ENCODE results near the gene ASCC3.

The ASCC3 gene

DNA sequence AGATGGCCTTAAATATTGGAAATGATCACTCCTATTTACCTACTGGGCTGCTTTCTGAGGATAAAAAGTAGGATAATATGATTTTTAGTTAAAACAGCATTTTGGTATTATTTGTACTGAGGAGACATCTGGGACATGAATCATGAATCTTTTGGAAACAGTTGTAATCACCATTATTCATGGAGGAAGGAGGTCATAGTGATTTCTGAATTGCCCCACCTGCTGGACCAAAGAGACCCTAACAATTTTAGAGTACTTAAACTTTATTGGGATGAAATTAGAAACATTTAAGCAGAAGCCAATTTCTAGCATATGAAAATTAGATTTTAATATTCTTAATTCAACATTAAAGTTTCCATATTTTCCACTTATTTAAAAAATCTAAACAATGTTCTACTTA lies 308.0 kb downstream of the ASCC3 start:
- no peak for DNase-seq

DNA sequence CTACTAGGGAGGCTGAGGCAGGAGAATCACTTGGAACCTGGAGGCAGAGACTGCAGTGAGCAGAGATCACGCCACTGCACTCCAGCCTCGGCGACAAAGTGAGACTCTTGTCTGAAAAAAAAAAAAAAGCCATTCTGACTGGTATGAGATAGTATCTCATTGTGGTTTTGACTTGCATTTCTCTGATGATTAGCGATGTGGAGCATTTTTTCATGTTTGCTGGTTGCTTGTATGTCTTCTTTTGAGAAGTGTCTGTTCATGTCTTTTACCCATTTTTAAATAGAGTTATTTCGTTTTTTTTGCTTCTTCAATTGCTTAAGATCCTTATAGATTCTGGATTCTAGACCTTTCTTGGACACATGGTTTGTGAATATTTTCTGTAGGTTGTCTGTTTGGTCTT lies 312.9 kb downstream of the ASCC3 start:
- no peak for DNase-seq

DNA sequence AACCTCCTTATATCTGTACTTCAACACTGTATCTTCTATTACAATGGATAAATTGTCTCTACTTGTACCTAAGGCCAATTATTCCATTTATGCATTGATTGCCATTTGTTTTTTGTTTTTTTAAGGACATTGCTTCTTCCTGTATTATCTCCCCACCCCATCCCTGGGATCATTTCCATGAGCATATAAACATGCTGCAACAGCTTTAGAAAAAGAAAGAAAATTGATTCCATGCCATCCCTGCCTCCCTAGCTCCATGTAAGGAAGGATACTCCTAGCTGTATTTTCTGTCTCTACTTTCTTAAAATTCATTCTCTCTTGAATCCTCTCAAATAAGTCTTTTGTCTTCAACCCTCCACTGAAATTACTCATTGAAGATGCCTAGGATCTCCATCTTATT lies 314.6 kb downstream of the ASCC3 start:
- no peak for DNase-seq

DNA sequence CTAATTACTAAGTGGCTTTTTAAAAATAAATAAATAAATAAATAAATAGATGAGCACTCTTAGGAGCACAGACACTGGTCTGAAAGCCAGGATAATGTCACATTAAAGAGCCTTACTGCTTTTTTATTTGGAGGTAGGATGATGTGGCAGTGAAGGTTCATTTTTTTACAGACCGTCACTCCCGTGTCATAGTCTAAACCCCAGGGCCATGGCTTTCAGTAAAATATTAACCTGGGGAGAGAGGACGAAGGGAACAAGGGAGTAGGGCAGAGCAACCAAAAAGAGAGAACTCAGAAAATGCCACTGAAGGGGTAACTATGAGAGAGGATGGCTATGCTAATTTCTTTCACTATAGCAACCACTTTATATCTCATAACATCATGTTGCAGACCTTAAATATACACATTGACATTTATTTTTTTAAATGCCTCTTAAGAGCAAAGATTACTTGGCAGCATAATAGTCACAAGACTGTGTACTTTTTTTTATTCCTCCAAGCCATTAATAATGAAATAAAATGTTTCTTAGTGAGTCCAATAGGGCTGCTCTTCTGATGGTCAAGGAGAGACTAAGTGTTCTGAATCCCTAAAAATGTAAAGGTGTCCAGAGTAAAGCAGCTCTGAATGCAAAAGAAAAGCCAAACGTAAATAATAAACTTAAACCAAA lies 315.6 kb downstream of the ASCC3 start:
- no peak for DNase-seq

DNA sequence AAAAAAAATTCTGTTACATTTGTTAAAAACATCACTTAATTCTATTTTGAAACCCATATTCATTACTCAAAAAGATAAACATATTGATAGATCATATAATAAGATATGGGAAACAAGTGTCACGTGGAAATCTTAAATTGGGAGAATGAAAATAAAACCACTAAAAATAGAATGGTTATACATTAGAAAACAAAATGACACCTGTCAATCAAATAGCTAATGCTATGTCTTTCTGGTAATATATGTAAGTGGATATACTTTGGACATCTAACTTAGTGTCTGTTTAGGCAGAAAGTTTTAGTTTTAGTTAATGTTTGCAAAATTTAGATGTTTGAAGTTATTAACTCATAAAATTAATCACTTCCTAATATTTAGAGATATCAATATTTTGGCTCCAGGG lies 321.3 kb downstream of the ASCC3 start:
- no peak for DNase-seq

DNA sequence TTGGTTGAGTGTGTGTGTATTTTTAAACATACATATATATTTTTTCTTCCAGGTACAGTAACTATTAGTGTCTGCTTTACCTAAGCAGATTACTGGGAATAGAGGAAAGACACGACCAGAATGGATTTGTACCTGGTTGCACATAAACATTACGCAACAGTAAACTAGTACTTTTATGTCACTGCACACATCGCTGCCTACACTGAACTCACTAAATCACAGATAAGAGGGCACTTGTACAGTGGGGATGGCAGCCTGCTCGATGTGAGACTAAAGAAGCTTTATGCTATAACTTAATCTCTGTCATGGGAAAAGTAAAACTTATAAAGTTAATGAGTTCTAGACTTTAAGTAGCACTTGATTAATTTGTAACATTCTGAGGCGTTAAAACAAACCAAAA lies 326.9 kb downstream of the ASCC3 start:
- no peak for DNase-seq

DNA sequence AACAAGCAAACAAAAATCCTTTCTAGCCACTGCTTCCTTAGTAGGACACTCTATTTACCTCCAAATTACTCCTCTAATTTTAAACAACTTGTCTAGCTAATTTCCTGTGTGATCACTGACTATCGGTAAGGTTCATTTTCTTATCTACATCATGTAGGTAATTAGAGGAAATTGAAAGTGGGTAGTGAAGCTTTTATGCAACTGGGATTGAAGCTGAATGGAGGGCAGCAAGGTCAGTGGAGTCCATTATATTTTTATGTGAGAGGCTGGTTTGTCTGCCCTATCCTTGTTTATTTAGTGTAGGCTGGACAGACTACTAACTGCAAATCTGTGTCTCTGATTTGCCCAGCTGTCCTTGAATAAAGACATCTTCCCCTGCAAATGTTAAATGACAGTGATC lies 327.9 kb downstream of the ASCC3 start:
- DNase-seq = no peak

DNA sequence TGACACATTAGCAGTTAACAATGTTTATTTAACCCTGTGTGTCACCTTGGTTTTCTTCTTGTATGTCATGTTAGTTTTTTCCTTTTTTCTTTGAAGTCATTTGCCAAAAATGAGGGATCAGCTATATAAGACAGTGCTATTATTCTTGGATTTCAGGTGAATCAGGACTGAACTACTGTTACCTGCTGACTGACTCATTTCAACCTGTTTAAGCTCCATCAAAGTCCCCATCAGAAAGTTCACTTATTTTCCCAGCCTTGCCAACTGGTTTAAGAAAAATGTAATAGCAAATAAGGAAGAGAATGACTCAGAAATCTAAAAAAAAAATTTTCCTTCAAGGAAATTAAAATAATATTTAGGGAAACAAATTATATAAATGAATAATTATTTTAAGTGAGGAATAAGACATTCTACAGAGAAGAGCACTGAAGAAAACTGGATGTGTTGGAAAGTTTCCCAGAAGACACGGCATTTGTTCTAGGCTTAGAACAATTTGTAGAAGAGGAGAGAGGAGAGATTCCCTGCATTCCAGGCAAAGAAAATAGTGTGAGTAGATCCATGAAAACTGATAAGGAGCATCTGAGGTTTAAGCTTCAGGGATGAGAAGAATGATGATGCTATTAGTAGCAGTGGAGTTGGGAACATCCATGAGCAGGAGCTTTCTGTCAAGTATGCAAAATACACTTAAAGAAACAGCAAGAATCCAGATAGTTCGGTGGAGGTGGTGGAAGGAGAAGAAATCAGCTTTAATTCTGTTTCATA lies 331.5 kb downstream of the ASCC3 start:
- DNase-seq = no peak

DNA sequence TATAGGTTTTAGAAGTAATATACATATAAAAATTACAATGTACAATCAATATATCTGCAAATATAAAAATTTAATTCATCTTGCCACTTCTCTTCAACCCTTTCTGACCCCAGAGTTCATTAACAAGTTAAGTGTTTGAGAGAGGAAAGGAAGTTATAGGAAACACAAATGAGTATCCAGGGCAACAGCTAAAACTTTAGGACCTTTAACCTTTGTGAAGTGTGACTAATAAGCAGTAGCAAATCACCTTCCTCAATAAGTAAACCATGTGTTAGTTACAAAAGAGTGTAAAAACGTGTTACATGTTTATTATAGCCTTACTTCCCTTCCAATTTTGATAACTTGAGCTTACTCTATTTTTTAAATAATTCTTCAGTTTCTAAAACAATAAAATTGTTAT lies 343.0 kb downstream of the ASCC3 start:
- DNase-seq = no peak

DNA sequence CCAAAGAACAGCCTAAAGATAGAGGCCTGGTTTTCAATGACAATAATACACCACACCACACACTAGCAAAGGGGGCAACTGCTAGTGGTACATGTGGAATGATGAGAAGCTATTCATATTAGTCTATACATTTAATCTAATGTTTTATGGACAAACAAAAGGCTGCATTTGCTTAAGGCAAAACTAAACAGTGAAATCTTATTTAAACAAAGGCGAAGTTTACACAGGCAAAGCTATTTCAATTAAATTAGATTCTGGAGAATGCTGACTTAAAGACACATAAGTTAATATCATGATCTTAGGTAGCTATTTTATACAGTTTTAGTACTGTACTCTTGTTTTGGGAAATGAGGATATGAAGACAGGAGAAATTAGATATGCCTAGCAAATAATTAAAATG lies 362.5 kb downstream of the ASCC3 start:
- DNase-seq = no peak

DNA sequence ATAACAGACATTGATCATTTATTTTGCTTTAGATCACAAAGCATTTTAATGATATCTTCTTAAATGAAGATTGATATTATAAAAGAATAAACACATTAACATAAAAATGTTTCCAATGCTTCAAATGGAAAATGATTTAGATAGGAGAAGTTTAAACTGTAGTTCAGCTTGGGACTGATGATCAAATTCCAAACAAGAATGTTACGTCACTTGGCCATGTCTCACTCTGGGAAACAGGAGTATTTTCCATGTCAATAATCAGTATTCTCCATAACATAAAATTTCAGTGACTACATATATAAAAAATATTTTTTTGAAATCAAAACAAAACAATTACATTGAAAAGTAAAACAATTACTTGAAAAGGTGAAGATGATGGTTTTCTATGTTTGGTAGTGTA lies 363.5 kb downstream of the ASCC3 start:
- DNase-seq = no peak

DNA sequence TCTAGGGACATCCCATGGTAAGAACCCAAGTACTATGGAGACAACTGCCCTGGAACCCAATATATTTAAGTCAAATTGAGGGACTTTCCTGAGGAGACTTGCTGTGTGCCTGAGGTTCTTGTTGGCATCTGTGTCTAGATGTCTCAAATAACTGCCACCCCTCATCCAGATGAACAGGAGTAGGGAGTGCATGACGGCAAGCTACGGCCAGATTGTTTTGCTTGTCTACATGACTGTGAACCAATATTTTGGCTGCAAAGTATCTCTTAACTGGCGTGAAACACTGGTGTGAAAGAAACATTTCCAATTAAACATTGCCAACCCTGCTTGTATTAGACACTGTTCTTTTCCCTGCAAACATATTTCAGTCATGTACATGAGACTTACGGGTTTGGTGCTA lies 364.0 kb downstream of the ASCC3 start:
- DNase-seq = no peak

DNA sequence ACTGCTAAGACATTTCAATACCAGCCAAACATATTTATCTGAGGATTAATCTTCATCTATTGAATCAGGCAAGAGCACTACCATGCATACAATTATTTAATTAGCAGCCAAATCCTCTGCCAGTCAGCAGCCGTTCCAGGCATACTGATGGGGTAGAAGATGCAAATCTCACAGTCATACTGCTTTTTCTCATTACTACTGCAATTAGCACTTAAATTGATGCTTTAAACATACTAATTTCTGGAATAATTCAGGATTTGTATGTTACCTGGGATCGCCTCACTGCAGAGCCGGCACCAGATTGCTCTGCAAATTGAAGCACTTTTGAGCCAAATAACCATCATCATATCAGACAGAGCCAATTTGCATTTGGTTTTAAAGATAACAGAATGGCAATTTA lies 366.5 kb downstream of the ASCC3 start:
- no peak for DNase-seq

DNA sequence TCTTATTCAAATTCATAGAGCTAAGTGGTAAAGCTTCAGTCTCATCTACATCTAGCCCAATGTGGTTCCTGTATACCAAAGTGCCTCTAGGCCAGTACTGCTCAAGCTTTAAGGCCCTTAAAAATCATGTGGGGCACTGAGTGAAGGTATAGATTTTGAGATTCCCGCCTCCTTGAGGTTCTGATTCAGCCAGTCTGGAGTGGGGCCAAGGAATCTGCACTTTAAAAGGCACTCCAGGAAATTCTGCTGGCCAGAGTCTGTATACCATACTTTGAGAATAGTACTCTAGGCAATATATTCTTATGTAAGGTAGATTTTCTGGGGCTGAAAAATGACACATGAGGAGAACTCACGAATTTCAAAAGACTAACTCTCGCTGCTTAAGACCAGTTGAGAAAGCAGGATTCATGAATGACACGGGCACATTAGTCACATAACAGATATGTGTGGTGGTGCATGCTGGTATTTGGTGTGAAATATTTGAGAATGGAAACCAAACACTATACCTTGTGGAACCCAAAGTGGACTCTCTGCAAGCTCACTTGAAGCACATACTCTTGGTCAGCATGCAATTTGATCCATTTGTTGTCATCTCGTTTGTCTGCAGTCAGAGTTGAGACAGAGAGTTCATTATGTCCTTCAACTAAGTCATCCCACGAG lies 368.8 kb downstream of the ASCC3 start:
- no peak for DNase-seq

DNA sequence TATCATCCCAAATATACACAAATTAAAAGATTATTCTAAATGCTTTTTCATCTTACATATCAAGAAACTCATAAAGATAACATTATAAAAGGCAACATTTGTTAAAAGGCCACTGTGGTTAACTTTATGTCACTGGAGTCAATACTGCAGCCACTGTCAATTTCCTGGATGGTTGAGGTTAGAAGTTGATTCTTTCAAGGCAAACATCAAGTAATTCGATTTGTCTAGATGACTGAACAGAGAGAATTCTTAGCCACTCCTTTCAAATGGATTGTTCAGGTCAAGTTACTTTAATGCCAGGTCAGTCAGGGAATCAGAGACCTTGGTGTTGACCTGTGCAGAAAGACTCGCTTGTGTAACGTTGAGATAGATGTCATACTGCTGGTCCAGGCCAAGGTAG lies 372.0 kb downstream of the ASCC3 start:
- DNase-seq = no peak

DNA sequence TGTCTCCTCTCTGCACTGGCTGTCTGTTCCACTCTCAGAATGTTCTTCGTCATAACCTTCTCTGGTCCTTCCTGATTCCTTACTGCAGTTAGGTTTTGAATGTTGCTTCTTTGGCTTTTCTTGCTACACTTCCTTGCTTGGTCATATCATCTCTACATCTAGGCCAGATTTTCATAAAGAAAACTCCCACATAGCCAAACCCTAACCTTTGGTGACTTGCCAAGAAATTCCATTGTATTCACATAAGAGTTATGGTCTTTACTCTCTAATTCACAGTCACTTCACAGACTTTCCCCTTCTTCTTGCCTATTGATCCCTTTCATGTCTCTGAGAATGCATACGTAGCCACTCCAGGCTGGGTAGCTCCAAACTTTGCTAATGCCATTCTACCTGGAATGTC lies 374.5 kb downstream of the ASCC3 start:
- no peak for DNase-seq

DNA sequence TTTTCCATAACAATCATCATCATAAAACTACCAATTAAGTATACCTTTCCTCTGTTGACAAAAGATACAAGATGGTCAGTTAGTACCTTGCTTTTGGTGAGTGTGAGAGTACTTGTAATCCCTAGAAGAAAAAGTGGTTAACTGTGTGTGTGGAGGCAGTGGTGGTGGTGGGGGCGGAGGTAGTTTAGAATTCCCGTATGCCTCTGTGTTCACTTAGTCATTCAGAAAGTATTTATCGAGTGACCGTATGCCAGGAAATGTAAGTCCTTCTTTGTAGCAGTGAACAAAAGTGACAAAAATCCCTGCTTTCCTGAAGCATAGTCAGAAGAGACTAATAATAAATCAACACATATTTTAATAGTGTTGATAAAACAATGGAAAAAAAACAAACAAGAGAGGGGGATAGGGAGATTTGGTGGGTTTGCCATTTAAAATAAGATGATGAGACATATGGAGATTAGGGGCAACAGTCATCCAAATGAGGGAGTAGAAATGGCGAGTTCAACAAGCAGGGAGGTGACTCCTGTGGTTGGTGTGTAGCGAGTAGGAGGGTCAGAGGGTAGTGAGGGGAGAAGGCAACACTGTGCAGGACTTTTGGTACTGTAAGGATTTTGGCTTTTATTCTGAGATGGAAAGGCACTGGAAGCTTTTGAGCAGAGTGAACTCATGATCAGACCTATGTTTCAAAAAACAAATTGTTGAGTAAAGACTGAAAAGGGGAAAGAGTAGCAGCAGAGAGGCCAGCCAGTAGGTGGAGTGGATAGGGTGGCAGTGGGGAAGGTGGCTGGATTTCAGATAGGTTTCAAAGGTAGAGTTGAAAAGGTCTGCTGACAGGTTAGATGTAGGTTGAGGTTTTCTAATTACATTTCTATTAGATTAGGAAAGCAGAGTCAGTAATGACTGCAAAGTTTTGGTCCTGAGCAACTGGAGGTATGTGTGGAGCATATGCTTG lies 376.1 kb downstream of the ASCC3 start:
- DNase-seq = no peak

DNA sequence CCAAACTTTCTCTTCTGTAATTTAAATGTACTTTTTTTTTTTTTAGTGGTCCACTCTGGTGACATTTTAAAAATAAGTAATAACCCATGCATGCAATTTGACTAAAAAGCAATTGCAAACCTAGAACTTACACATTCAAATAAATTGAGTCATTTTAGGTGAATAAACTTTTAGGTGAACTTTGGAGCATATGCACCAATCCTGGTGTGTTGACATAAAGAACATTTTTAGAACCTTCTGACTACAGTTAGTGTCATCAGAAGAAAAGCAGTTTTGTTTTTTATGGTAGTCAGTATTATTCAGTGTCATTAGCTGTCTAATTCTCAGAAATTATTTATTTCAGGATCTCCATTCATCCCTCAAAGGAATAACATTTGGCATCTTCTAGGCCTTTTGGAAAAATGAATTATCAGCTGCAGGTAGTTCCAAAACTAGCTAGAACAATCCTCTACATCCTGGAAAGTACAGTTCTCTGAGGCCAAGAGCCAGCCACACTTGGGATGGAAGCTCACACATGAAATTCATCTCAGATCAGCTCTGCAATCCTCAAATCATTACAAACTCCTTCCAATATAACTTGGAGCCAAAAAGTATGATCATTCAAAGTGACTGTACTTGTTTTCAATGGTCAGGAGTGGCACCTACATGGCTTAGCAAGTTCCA lies 378.0 kb downstream of the ASCC3 start:
- no peak for DNase-seq

DNA sequence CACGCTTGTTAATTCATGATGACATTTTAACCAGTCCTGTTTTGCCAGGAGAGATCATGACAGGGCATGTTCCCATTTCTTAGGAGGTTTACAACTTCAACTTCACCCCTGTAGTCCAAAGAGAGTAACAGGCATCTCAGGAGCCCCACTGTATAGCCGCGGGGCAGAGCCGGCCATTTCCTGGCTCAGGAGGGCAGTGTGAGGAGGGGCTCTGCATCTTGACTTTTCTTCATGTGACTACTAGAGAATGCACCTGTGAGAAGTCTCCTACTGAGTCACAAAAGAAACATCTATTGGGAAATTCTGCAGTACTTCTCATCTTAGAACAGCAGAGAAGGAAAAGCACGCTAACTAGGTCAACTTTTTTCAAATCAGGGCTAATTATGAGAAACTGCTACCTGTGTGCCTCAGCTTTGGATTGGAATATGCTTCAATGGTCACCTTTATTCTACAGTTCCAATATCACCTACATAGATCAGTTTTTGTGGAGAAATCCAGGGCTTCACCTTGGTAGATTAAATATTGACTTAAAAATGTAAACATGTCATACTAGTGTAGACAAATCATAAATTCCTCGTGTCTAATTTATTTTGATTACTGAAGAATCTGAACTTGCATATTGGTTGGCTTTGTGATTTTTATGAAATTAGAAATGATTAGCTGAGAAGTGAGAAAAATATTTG lies 387.8 kb downstream of the ASCC3 start:
- no peak for DNase-seq

DNA sequence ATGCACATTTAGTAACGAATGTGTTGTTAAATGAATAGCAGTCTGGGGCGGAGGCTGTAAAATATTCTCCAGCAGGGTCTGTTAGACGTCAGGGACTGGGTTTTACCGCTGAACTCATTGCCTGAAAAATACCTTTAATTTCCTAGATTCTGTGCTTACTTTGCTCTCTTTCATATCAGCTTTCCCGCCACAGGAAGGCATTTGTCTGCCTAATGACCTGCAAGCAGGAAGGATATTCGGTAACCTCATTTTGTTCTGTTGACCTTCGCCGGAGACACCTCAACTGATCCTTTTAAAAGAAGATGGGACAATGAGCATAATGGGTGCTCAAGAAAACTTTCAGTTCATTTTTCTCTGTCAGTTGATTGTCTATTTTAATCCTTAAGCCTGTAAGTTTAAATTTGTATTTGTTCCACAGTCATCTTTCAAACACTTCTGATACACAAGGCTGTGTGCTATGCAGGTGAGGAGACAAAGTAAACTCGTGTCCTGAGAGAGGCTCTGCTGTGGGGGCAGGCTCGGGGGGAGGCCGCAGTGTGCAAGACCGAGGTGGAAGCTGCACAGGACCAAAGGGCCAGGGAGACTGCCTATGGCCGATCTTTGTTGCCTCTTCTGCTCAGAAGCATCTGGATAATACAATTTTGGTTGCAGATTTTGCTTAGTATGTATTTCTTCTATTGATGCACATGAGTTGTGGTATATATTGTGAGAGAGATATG lies 389.0 kb downstream of the ASCC3 start:
- DNase-seq = no peak

DNA sequence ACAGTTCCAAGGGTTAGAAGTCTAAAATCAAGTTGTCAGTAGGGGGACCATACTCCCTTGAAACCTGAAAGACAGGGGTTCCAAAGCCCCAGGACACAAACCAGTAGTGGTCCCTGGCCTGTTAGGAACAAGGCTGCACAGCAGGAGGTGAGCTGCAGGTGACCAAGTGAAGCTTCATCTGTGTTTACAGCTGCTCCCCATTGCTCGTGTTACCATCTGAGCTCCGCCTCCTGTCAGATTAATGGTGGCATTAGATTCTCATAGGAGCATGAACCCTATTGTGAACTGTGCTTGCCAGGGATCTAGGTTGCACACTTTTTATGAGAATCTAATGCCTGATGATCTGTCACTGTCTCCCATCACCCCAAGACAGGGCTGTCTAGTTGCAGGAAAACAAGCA lies 391.1 kb downstream of the ASCC3 start:
- DNase-seq = no peak

Data from hippocampal formation (tissue), 2 donors.